Epithelial cell of umbilical artery (primary cell): ENCODE measurements around the gene NUP153. TPM values are rescaled to one million over a fixed set of nuclear protein-coding genes. Genes with fewer than 3 reads are reported as not detected.

Experiments used
- total RNA-seq: library from RNA; depleted of rRNA; stranded (reverse); fragments of >200 nt; gene quantifications from 2 replicates; pipeline ENCODE4 v1.2.3, GENCODE V29; 2014

NUP153 gene
- total RNA-seq: 24.0 and 28.1 TPM in 2 replicates

DNA sequence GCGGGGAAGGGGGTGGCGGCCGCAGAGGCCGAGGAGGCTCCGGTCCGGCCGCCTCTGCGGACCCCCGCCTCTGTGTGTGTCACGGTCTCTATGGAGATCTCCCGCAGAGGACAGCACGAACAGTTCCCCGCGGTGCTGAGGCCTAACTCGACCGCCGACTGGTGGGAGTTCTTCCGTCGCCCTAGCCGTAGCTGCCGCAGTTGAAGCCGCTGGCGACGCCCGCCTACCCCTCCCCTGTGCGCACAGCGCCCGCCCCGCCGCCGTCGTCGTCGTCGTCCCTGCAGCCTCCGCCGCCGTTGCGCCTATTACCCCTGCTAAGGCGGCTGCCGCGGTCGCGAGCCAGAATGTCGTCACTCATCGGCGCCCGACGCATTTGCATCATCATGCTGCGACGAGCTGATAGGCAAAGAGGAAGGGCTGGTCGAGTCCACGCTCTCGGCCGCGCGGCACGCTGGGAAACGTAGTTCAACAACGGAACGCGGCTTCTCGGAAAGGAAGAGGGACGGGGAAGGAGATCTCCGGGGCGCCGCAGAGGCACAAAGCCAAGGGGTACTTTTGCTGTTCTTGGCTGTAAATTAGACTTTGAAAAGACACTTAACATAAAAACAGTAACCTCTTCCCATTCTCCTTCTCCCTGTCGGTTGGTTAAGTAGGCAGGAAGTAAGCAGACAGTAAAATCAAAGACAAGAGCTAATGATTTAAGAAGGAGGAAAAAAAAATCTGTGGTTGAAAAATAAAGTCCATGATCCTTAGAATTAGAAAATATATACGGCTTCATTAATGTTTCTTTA is at the start of gene NUP153:
TSS of gene NUP153 (minus strand) at position 346 of the 791 bp plus-strand sequence. CDS start 538 bp downstream, outside the sequence.

DNA sequence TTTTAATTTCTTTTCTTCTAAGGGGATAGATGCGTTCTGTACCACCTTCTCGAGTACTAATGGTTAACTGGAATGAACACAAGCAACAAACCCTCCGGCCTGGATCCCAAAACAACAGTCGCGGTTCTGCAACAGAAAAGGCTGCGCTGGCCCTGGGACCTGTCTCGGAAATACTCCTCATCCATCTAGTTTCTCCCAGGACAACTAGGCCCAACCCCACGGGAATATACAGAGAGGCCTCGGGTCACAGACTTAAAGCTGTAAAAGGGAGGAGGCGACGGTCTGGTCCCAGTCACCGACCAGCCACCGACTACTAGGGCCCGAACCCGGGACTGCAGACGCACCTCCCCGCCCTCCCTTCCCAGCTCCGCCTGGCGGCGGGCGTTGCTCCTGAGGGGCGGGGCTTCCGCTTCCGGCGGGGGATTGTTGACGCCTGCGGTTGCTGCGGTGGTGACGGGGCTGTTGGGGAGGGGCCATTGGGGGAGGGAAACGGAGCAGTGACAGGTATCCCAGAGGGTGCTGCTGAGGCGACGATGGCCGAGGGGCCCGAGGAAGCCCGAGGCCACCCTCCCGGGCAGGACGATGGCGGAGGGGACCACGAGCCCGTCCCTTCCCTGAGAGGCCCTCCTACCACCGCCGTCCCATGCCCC is 106.7 kb downstream of the NUP153 start, which contains the start of gene FAM8A1:
TSS of gene FAM8A1 (plus strand) at position 426 of the 650 bp plus-strand sequence. CDS start at position 534, 108 bp downstream.

Other genes starting within 250 kb of the NUP153 start
- gene FAM8A1, start 106.6 kb downstream of the NUP153 start, total RNA-seq: 11.0 and 12.3 TPM in 2 replicates